ENCODE data around the gene CDH13. TPM values are rescaled to one million over a fixed set of nuclear protein-coding genes. Genes with fewer than 3 reads are reported as not detected.

CDH13 gene
- total and polyA plus RNA-seq, 2 donors (not counting 3 experiments of a cell fraction or from before 2014, with no cell fraction given): 96.6 to 124 TPM

DNA sequence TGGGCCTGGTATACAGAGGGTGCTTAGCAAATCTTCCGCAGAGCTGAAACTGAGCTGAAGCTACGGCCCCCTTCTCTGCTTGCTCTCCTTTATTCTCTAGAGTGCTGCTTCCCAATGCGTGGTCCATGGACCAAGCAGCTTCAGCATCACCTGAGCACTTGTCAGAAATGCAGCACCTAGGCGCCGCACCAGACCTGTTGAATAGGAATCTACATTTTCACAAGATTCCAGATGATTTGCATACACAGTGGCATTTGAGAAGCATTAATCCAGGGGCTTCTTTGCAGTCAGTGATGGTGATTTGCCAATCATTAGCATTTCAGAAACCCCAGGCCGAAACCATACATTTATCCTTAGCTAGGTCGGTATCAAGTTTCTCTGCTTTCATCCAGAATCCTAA lies 204.2 kb downstream of the CDH13 start:
- no peak overlapping the region for H3K9ac ChIP-seq (replicated peaks; ENCODE audit: extremely low read depth, insufficient read depth, low read length)
- POLR2A ChIA-PET: no interaction called here
- no peak overlapping the region for H3K4me2 ChIP-seq (ENCODE audit: insufficient read depth, low read length)
- no peak overlapping the region for H2AFZ ChIP-seq (ENCODE audit: low read depth, low read length)
- dilution Hi-C loops (cut with MboI; ENCODE audit: extremely low pct_ligation_motif_present, low sequenced_read_pairs) (no loop called here), intact Hi-C loops (cut with micrococcal nuclease) (no loop called here)
- CTCF ChIA-PET: no interaction called here
- DNase-seq (ENCODE audit: low read depth, low spot score): no peak
- no TSS peak for BruUV-seq (replicated peaks)
- H3K79me2 ChIP-seq (ENCODE audit: control insufficient read depth, insufficient read depth, low read length): no peaks in the 10 kb centered on the region
- H4K20me1 ChIP-seq (replicated peaks; ENCODE audit: control insufficient read depth, extremely low read depth, insufficient read depth, low read length): no peaks in the 10 kb centered on the region
- H3K27ac ChIP-seq (ENCODE audit: insufficient read depth, low read depth, low read length): no peak overlapping the region
- H3K4me3 ChIP-seq (replicated peaks in 1 of 3; ENCODE audit: insufficient read depth in 1 of 3, low read depth in 1 of 3, low read length in 3 of 3): no peak overlapping the region
- H3K36me3 ChIP-seq (ENCODE audit: control insufficient read depth in 2 of 2, extremely low read depth in 1 of 2, insufficient read depth in 2 of 2, low read length in 2 of 2): no peaks in the 10 kb centered on the region
- no peaks in the 10 kb centered on the region for H3K9me1 ChIP-seq (replicated peaks; ENCODE audit: control insufficient read depth, extremely low read depth, insufficient read depth, low read length)
- no peaks in the 10 kb centered on the region for H3K4me1 ChIP-seq (ENCODE audit: control insufficient read depth, extremely low read depth, insufficient read depth, low read length)
- no peaks in the 10 kb centered on the region for H3K9me3 ChIP-seq (replicated peaks; ENCODE audit: control insufficient read depth, insufficient read depth, low read length)
- FAIRE-seq: no peak
- TF ChIP-seq EZH2 (IDR thresholded peaks at IDR 0.05; ENCODE audit: borderline replicate concordance, low read depth, low read length, severe bottlenecking) (no peak), FOS (IDR thresholded peaks at IDR 0.05; ENCODE audit: borderline replicate concordance, insufficient read depth, low read length) (no peak), POLR2A (IDR thresholded peaks at IDR 0.05; ENCODE audit: low read depth, low read length) (no peak), MYC (IDR thresholded peaks at IDR 0.05; ENCODE audit: low read depth, low read length) (no peak), POLR2AphosphoS5 (IDR thresholded peaks at IDR 0.05; ENCODE audit: insufficient read depth, low read depth, low read length) (no peak), MAX (IDR thresholded peaks at IDR 0.05; ENCODE audit: insufficient read depth, insufficient read length) (no peak), CTCF (IDR thresholded peaks at IDR 0.05; ENCODE audit: extremely low read depth in 1 of 2, insufficient read depth in 1 of 2, low read depth in 1 of 2, low read length in 2 of 2) (no peak), GATA2 (IDR thresholded peaks at IDR 0.05; ENCODE audit: insufficient read depth, insufficient read length, low read depth, low read length) (no peak), JUN (IDR thresholded peaks at IDR 0.05; ENCODE audit: borderline replicate concordance, insufficient read depth, insufficient read length, low read depth) (no peak)
- no peaks in the 10 kb centered on the region for H3K27me3 ChIP-seq (ENCODE audit: control insufficient read depth in 2 of 2, insufficient read depth in 2 of 2, low read length in 2 of 2)

All from endothelial cell of umbilical vein (primary cell).